B cell (primary cell): Measurements from ENCODE around the gene STIM1. TPM values are rescaled to one million over a fixed set of nuclear protein-coding genes. Genes with fewer than 3 reads are reported as not detected.
A peak's percentile ranks its signal among the peaks of the same experiment; 100 is the strongest.

ENCODE experiments used
- ATAC-seq: fragments of 200-7000 bp; cut with Tn5 transposase; one replicate; pipeline ENCODE4 v1.10.0; 2021; ENCODE audit warnings: low read depth, mild to moderate bottlenecking, moderate number of reproducible peaks, moderate library complexity
- CTCF ChIA-PET: fragments of 350-600 bp; sonication (Branson Sonifier 250); formaldehyde crosslinking; loops from one replicate; lab custom pipeline; 2021; ENCODE audit warnings: antibody characterized with exemption, inconsistent platforms; lab: Charles Lee
- POLR2A ChIA-PET: fragments of 350-600 bp; sonication (Branson Sonifier 250); formaldehyde crosslinking; loops from one replicate; lab custom pipeline; 2021; ENCODE audit warnings: antibody characterized with exemption; lab: Charles Lee
- DNase-seq: peaks from one replicate; pipeline ENCODE4 v3.0.0; 2013
- H2AFZ ChIP-seq: 2 replicates; pipeline ENCODE4 v1.6.1; 2012; ENCODE audit warnings: mild to moderate bottlenecking, low read depth, low read length; ENCODE audit not compliant: insufficient read depth, poor library complexity, severe bottlenecking
- H3K27ac ChIP-seq, 2 donors: 1 replicate in 1 of 2; 2 replicates in 1 of 2; pipeline ENCODE4 v1.5.1; 2012 to 2013; ENCODE audit warnings: low read length in 2 of 2, mild to moderate bottlenecking in 2 of 2, moderate library complexity in 1 of 2
- H3K27me3 ChIP-seq, 4 experiments: fragments of 200-600 bp in 1 of 4; sonication (generic) in 1 of 4; replicated peaks in 1 of 4; 1 replicate in 2 of 4; 2 replicates in 2 of 4; pipeline versions ENCODE4 v1.6.1 to v1.7.0; 2013 to 2016; ENCODE audit warnings: low read length in 3 of 4, mild to moderate bottlenecking in 2 of 4, mixed read lengths in 1 of 4, moderate library complexity in 1 of 4; ENCODE audit not compliant: insufficient read depth in 4 of 4, control insufficient read depth in 3 of 4; ENCODE audit errors: control extremely low read depth in 1 of 4
- H3K36me3 ChIP-seq, 2 experiments: replicated peaks in 1 of 2; 1 replicate in 1 of 2; 2 replicates in 1 of 2; pipeline versions ENCODE4 v1.6.1 to v1.7.1; 2013; ENCODE audit warnings: low read length in 1 of 2; ENCODE audit not compliant: insufficient read depth in 2 of 2, control insufficient read depth in 1 of 2; ENCODE audit errors: control extremely low read depth in 1 of 2, extremely low read depth in 1 of 2
- H3K4me1 ChIP-seq, 2 donors: fragments of 200-600 bp in 1 of 2; sonication (generic) in 1 of 2; 1 replicate in 1 of 2; 2 replicates in 1 of 2; pipeline versions ENCODE4 v1.5.1 to v1.6.1; 2013 to 2017; ENCODE audit warnings: low read length in 2 of 2; ENCODE audit not compliant: control insufficient read depth in 2 of 2, insufficient read depth in 2 of 2
- H3K4me2 ChIP-seq: replicated peaks from 2 replicates; pipeline ENCODE3; 2012; ENCODE audit warnings: mild to moderate bottlenecking, low read depth, low read length; ENCODE audit not compliant: poor library complexity, severe bottlenecking
- H3K4me3 ChIP-seq, 5 experiments: fragments of 200-600 bp in 1 of 5; sonication (generic) in 1 of 5; 1 replicate in 3 of 5; 2 replicates in 2 of 5; pipeline versions ENCODE4 v1.5.1 to v1.7.0; 2011 to 2016; ENCODE audit warnings: low read length in 4 of 5, mild to moderate bottlenecking in 4 of 5, low read depth in 2 of 5, control low read depth in 1 of 5, moderate library complexity in 1 of 5; ENCODE audit not compliant: insufficient read depth in 1 of 5; ENCODE audit errors: control extremely low read depth in 1 of 5, extremely low read depth in 1 of 5
- H3K79me2 ChIP-seq: fragments of 200-600 bp; sonication (generic); one replicate; pipeline ENCODE4 v1.6.0; 2016; ENCODE audit warnings: low read length; ENCODE audit not compliant: control insufficient read depth, insufficient read depth
- H3K9ac ChIP-seq: fragments of 200-600 bp; sonication (generic); 2 replicates; pipeline ENCODE4 v1.6.1; 2017; ENCODE audit warnings: mild to moderate bottlenecking, low read length, moderate library complexity
- H3K9me3 ChIP-seq, 3 donors: one replicate each; pipeline versions ENCODE4 v1.6.1 to v1.7.1; 2013; ENCODE audit warnings: low read length in 2 of 3; ENCODE audit not compliant: control insufficient read depth in 2 of 3, insufficient read depth in 1 of 3; ENCODE audit errors: control extremely low read depth in 1 of 3
- H4K20me1 ChIP-seq: 2 replicates; pipeline ENCODE4 v1.6.0; 2012; ENCODE audit warnings: mild to moderate bottlenecking, low read length; ENCODE audit not compliant: insufficient read depth, control insufficient read depth, poor library complexity, severe bottlenecking
- H3K27ac Mint-ChIP-seq: one replicate; pipeline ENCODE4 v1.8.0; 2021; ENCODE audit warnings: mixed read lengths
- H3K27me3 Mint-ChIP-seq: one replicate; pipeline ENCODE4 v1.8.0; 2021; ENCODE audit warnings: mixed read lengths
- H3K4me1 Mint-ChIP-seq: one replicate; pipeline ENCODE4 v1.8.0; 2021; ENCODE audit warnings: mixed read lengths
- H3K4me3 Mint-ChIP-seq: one replicate; pipeline ENCODE4 v1.8.0; 2021; ENCODE audit warnings: mixed read lengths
- H3K9me3 Mint-ChIP-seq: one replicate; pipeline ENCODE4 v1.8.0; 2022; ENCODE audit warnings: mixed read lengths; ENCODE audit not compliant: insufficient read depth
- EZH2 ChIP-seq: IDR thresholded peaks from 2 replicates; pipeline ENCODE4 v1.6.1; 2012; ENCODE audit warnings: borderline replicate concordance, low read depth, mild to moderate bottlenecking, moderate library complexity, low read length; ENCODE audit not compliant: insufficient read depth, poor library complexity, severe bottlenecking
- WGBS: methylation state at CpG from one replicate; pipeline ENCODE4 v1.1.5; 2013; ENCODE audit warnings: missing lambda C conversion rate; ENCODE audit not compliant: insufficient coverage; 5-methylcytosine and 5-hydroxymethylcytosine counted together
- intact Hi-C: fragments of 100-400 bp; cut with micrococcal nuclease; formaldehyde crosslinking; loops from one replicate; pipeline ENCODE4 v1.10.0; 2022
- polyA plus RNA-seq: library from polyadenylated mRNA; depleted of rRNA; stranded (reverse); fragments of >200 nt; gene quantifications from 2 replicates; pipeline ENCODE4 v1.2.3, GENCODE V29; 2012
- total RNA-seq, 2 donors: library from RNA; stranded (reverse); fragments of 120-200 nt in 1 of 2; gene quantifications; 1 replicate in 1 of 2; 2 replicates in 1 of 2; pipeline versions ENCODE4 v1.2.3 to v1.2.4, GENCODE V29; 2013 to 2022
- TF ChIP-seq, protein P1 (sequence below): fragments of 200-600 bp; IDR thresholded peaks from one replicate; pipeline ENCODE4 v1.8.0; 2022; ENCODE audit warnings: antibody characterized with exemption, mild to moderate bottlenecking

STIM1 gene
- total and polyA plus RNA-seq, 2 donors (not counting 1 experiment from before 2014, with no cell fraction given): 59.4 to 76.7 TPM

DNA sequence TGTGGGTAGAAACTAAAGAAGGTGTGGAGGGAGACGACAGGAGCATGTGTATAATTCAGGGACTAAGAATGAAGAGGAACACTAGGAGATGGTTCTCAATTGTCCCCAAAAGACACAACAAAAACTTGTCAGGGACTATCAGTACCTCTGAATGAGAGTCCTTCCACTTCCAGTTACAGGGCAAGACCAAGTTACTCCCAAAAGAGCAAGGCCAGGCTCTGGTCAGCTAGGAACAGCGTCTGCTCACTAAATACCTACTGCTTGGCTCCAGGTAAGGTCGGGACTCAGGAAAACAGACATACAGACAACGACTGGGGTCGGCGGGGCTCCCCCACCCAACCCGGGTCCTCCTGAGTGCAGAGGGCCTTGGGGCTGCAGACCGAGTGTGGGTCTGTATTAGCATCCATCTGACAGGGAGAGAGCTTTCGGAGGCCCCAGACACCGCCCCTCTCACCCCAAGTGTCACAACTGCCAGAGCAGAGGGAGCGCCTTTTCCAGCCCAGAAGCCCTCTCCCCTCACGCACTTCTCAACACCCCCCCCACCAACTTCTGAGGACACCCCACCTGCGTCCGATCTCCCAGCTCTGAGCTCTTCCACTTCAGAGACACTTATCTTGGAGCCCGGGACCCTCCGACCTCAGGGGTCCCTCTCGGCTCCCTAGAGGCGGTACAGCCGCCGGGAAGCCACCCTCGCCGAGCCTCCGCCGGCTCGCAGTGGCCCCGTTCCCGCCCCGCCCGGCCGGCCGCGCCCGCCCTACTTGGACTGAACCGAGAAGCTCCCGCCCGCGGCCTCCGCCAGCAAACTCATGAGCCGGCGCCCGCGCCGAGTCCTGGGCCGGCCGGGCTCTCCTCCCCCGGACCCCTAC, 15.2 kb upstream of the STIM1 start:
- Histone ChIP-seq H3K27ac (peak overlapping the region; percentile 89 to 98), H3K4me1 (peaks cover 53 to 58% of the 10 kb centered on the region in 2 donors), H3K27me3 (no peaks in the 10 kb centered on the region), H3K9ac (peak overlapping the region; percentile 88), H3K79me2 (peaks cover 58% of the 10 kb centered on the region), H2AFZ (peak overlapping the region; percentile 62), H3K36me3 (no peaks in the 10 kb centered on the region), H3K4me2 (peak overlapping the region; percentile 98), H3K4me3 (peak overlapping the region; percentile 73 to 97 (median 86)), H4K20me1 (peaks cover 47% of the 10 kb centered on the region), H3K9me3 (no peaks in the 10 kb centered on the region)
- ChIA-PET CTCF (interaction anchor here (1.3 to 28.7 kb wide), 15 partner anchors 9 to 230 kb away, joined by 3 to 819 read pairs (median 12); partner anchors contain the start of genes NUP98, PGAP2 and STIM1), POLR2A (interaction anchor here (0.6 to 2.6 kb wide), 13 partner anchors 8 to 218 kb away, joined by 3 to 69 read pairs (median 6); partner anchors contain the start of genes PGAP2 and STIM1)
- intact Hi-C loops: loop anchor here (2.0 kb wide), 1 partner anchor 233 kb away; no protein-coding TSS in a partner anchor
- H3K4me3 Mint-ChIP-seq: peak overlapping the region; percentile 97
- ATAC-seq (no peak), DNase-seq (peak; percentile 62)
- 0% methylated on average over 46 of the region's 46 CpGs for WGBS
- peaks cover 62% of the 10 kb centered on the region for H3K4me1 Mint-ChIP-seq
- peak overlapping the region; percentile 89 for H3K27ac Mint-ChIP-seq
- no peaks in the 10 kb centered on the region for H3K9me3 Mint-ChIP-seq
- H3K27me3 Mint-ChIP-seq: no peaks in the 10 kb centered on the region
- TF ChIP-seq, protein P1, sequence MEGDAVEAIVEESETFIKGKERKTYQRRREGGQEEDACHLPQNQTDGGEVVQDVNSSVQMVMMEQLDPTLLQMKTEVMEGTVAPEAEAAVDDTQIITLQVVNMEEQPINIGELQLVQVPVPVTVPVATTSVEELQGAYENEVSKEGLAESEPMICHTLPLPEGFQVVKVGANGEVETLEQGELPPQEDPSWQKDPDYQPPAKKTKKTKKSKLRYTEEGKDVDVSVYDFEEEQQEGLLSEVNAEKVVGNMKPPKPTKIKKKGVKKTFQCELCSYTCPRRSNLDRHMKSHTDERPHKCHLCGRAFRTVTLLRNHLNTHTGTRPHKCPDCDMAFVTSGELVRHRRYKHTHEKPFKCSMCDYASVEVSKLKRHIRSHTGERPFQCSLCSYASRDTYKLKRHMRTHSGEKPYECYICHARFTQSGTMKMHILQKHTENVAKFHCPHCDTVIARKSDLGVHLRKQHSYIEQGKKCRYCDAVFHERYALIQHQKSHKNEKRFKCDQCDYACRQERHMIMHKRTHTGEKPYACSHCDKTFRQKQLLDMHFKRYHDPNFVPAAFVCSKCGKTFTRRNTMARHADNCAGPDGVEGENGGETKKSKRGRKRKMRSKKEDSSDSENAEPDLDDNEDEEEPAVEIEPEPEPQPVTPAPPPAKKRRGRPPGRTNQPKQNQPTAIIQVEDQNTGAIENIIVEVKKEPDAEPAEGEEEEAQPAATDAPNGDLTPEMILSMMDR: no peak
- no peak for TF ChIP-seq EZH2
